Measurements from ENCODE around the gene SMOC2.

Gene SMOC2

GRCh38 chr6:168716581-168716980 is 275.6 kb downstream of the SMOC2 start:
- no peak for DNase-seq (ENCODE audit: insufficient read length, low spot score)
- FAIRE-seq: no peak

- no peak for FAIRE-seq
- no peak for DNase-seq (ENCODE audit: insufficient read length, low spot score)
Measured at GRCh38 chr6:168717491-168717890, 276.5 kb downstream of the SMOC2 start.

Measured in GM19239 (cell line).